GM12891 (cell line): ENCODE data around the gene ASTN2.

ENCODE experiments used
- POLR2A ChIP-seq: IDR thresholded peaks from 2 replicates; pipeline ENCODE4 v1.6.1; 2011; ENCODE audit warnings: low read depth, low read length, control low read depth
- TAF1 ChIP-seq: IDR thresholded peaks from 2 replicates; pipeline ENCODE4 v1.6.1; 2011; ENCODE audit warnings: low read depth, low read length, control low read depth

GRCh38 chr9:117035546-117035945 lies 379.3 kb downstream of the ASTN2 start:
- no peak for TF ChIP-seq TAF1
- TF ChIP-seq POLR2A: no peak
